DMS153 (cell line): Measurements from ENCODE around the gene FKBP1B.
"Not testable (repeated sequence)": the region's sequence is repeated elsewhere in the genome, so short reads cannot be mapped to it uniquely, and the experiment has no call there.

Source experiments
- DNase-seq: peaks from one replicate; lab custom pipeline; 2025; lab: John Stamatoyannopoulos, UW

The FKBP1B gene

DNA sequence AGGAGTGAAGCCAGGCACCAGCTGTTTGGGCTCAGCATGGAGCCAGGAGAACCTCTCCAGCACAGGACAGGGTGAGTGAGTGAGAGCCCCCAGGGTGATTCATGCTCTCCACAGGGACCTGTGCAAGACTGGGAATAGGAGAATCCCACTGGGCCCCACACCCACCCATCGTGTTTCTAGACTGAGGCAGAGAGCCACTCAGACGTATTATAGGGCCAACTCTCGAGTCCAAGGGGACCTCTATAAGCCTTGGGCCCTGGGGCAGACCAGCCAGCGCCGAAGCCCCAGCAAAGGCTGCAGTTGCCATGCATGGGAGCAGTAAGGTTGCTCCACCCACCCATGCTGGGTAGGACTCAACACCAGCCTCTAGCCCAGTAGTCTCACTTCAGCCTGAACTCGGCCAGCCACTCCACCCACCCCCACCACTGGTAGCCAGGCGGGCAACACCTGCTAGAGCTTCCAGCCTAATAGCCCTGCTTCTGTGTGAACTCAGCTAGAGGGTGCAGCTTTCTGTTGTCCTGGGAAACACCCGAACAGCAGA is 54.6 kb downstream of the FKBP1B start:
- no peak for DNase-seq

DNA sequence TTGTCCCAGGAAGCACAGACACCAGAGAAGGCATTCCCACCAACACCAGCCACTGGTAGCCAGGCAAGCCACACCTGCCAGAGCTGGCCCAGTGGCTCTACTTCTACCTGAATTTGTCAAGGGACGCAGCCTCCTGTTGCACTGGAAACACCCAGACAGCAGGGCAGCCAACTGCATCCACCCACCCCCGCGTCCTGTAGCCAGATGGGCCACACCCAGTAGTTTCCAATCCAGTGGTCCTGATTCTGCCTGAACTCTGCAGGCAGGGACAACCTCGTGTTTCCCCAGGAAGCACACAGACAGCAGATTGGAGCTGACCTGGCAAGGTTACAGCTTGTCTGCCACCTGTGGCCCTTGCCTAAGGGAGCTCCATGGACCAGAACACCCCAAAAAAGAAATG is 55.4 kb downstream of the FKBP1B start:
- DNase-seq = no peak

DNA sequence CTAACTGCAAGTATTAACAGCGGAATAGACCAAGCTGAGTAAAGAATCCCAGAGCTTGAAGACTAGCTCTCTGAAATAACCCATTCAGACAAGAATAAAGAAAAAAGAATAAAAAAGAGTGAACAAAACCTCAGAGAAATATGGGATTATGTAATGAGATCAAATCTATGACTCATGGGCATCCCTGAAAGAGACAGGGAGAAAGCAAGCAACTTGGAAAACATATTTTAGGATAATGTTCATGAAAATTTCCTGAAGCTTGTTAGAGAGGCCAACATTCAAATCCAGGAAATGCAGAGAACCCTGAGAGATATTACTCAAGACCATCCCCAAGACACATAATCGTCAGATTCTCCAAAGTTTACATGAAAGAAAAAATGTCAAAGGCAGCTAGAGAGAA is 56.3 kb downstream of the FKBP1B start:
- no peak for DNase-seq

DNA sequence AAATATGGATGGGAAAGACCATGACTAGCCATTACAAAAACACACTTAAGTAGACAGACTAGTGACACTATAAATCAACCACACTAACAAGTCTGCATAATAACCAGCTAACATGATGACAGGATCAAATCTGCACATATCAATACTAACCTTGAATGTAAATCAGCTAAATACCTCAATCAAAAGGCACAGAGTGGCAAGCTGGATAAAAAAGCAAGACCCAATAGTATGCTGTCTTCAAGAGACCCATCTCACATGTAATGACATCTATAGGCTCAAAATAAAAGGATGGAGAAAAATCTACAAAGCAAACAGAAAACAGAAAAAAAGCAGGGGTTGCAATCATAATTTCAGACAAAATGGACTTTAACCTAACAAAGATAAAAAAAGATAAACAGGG is 57.2 kb downstream of the FKBP1B start:
- no peak for DNase-seq

GRCh38 chr2:24107336-24107735 is 57.8 kb downstream of the FKBP1B start:
- no peak for DNase-seq

- DNase-seq = not testable (repeated sequence)
These were observed 59.9 kb downstream of the FKBP1B start for GRCh38 chr2:24109431-24109830.

DNA sequence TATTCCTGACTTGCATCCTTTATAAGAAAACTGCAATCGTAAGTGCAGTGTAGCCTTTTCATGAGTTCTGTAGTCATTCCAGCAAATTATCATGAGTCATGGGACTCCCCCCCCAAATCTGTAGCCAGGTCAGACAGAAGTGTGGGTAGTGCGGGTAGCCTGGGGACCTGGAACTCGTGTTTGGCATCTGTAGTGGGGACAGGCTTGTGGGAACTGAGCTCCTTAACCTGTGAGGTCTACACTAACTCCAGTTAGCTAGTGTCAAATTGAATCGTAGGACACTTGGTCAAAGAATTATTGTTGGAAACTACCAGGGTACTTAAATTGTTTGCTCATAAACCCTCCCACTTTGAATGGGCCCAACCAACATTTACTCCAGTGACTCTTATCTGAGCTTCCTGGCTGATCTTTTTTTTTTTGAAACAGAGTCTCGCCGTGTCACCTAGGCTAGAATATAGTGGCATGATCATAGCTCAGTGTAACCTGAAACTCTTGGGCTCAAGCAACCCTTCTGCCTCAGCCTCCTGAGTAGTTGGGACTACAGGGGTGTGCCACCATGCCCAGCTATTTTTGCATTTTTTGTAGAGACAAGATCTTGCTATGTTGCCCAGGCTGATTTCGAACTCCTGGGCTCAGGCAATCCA is 61.2 kb downstream of the FKBP1B start:
- DNase-seq = no peak

DNA sequence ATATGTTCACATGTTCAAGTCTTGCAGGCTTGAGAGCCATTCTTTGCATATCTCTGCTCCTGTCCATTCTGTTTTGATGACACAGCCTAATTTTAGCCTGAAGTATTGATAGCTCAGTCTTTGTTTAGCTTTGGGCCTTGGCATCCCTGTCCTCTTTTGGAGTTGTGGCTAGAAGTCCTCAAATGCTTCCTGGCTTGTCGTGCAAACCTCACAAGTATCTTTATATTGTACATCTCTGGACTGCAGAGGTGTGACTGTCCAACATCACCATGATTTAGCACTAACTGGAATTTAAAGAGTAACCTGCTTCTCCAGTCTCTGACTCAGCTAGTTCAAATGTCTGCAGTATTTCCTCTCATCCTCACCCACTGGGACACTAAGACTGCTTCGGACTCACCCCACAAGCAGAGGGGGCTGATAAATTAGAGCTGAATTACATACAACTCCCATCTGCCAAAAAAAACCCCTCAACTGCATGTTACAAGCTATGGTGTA is 61.9 kb downstream of the FKBP1B start:
- no peak for DNase-seq
